GM18873 (cell line): ENCODE results near the gene IGSF23.
"Not testable (repeated sequence)": the region's sequence is repeated elsewhere in the genome, so short reads cannot be mapped to it uniquely, and the experiment has no call there.

ENCODE experiments used
- ATAC-seq: cut with Tn5 transposase; IDR thresholded peaks from one replicate; pipeline ENCODE4 v1.9.1; 2021; ENCODE audit warnings: mild to moderate bottlenecking, moderate library complexity, moderate number of reproducible peaks; ENCODE audit not compliant: unreplicated experiment, low FRiP score

Gene IGSF23

DNA sequence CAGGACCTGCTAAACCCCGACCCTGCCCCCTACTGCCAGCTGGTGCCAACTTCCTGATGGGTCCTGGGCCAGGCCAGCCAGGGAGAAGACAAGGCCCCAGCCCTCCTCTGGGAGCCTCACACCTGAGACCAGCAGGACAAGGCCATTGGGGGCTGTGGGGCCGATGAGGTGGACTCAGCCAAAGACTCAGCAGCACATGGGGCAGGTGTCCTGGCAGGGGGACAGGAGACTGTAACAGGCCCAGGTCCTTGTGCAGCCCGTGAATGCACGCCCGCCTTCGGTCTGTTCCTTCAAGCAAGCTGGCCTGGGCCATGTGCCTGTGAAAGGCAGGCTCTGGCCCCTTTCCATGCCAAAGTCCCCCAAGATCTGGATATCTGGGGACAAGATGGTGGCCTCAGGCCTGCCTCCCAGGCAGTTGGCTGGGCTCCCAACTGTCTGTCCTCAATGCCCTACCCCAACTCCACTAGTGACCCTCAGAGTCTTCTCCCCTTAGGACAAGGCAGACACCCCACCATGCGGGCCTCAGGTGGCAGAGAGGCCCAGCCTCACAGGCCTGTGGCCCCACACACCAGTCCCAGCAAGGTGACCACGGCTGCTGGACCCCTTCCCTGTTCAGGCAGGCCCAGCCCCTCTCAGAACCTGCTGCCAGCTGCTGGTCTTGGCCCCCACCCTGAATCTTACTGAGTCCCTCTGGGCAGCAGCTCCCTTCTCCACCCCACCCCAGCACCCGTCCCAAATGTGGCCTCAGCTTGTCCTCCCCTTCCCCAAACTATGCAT lies 70.3 kb downstream of the IGSF23 start:
- no peak for ATAC-seq

DNA sequence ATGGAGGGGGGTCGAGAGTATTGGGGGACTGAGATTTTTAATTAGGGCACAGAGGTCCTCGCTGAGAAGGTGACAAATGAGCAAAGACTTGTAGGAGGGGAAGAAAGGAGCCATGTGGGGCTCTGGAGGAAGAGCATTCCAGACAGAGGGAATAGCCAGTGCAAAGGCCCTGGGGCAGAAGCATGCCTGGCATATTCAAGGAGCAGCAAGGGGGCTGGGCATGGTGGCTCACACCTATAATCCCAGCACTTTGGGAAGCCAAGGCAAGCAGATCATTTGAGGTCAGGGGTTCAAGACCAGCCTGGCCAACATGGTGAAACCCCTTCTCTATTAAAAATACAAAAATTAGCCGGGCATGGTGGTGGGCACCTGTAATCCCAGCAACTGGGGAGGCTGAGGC lies 71.0 kb downstream of the IGSF23 start:
- ATAC-seq: not testable (repeated sequence)

DNA sequence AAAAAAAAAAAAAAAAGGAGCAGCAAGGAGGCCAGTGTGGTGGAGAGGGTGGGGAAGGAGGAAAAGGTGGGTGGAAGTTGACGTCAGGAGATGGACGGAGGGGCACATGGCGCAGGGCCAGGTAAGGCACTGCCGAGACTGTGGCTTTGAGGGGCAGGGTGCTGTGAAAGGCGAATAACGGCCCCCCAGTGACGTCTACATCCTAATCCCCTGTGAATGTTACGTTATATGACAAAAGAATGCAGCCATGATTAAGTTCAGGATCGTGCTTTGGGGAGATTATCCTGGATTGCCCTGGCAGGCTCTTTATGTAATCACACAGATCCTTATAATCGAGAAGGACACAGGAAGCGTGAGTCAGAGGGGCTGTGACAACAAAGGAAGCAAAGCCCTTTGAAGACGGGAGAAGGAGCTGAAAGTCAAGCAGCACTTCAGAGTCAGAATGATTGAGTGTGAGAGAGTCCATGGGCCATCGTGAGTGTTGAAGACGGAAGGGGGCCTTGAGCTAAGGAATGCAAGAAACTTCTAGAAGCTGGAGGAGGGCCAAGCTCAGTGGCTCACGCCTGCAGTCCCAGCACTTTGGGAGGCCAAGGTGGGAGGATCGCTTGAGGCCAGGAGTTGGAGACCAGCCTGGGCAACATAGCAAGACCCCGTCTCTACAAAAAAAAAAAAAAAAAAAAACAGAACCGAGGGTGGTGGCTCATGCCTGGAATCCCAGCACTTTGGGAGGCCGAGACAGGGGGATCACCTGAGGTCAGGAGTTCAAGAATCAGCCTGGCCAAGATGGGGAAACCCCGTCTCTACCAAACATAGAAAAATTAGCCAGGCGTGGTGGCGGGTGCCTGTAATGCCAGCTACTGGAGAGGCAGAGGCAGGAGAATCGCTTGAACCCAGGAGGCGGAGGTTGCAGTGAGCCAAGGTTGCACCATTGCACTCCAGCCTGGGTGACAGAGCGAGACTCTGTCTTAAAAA lies 71.8 kb downstream of the IGSF23 start:
- ATAC-seq: no peak

- ATAC-seq: no peak
Measured at GRCh38 chr19:44685877-44686276, 72.5 kb downstream of the IGSF23 start.
